ENCODE measurements around the gene CWC22.

CWC22 gene

GRCh38 chr2:179915395-179915992, 91.6 kb downstream of the CWC22 start:
- no peak overlapping the region for H3K4me3 ChIP-seq (ENCODE audit: low read depth, low read length)
- TF ChIP-seq, protein P1, sequence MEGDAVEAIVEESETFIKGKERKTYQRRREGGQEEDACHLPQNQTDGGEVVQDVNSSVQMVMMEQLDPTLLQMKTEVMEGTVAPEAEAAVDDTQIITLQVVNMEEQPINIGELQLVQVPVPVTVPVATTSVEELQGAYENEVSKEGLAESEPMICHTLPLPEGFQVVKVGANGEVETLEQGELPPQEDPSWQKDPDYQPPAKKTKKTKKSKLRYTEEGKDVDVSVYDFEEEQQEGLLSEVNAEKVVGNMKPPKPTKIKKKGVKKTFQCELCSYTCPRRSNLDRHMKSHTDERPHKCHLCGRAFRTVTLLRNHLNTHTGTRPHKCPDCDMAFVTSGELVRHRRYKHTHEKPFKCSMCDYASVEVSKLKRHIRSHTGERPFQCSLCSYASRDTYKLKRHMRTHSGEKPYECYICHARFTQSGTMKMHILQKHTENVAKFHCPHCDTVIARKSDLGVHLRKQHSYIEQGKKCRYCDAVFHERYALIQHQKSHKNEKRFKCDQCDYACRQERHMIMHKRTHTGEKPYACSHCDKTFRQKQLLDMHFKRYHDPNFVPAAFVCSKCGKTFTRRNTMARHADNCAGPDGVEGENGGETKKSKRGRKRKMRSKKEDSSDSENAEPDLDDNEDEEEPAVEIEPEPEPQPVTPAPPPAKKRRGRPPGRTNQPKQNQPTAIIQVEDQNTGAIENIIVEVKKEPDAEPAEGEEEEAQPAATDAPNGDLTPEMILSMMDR (IDR thresholded peaks at IDR 0.05; ENCODE audit: low read depth, low read length) = no peak

DNA sequence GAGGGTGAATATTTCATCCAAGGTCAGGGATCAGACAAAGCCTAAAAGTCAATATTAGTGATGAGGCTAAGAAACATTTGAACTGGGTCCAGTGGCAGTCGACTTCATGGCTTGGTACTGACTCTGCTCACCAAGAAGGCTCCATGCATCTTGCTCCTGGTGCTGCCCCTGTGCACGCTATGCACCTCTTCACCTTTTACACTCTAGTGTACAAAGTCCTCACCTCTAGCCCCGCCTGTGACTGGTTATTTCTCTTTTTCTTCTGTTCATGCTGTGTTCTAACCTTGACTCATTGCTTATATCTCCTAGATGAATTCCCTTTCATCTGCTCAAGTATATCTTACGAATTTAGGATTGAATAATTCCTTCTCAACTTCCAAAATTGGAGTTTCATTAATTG, 93.3 kb downstream of the CWC22 start:
- H3K4me3 ChIP-seq (ENCODE audit: low read depth, low read length) = no peak overlapping the region
- TF ChIP-seq, protein P1 (IDR thresholded peaks at IDR 0.05; ENCODE audit: low read depth, low read length) = no peak

DNA sequence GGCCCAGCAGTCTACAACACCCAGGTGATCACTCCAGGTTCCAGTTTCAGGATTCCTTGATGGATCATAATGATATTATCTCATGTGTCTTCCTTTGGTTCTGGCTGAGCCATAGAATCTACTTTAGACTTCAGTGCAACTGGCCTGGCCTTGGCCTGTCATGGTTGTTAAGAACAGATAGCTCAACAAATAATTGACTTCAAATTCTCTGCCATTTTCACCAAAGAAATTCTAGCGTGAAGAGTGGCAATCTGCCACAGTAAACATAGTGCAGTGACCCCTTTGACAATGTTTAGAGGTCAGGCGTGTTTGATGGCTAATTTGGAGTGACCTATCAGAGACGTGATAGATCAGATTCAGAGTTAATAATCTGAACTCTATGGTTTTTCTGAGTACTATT, 95.5 kb downstream of the CWC22 start:
- TF ChIP-seq, protein P1 (IDR thresholded peaks at IDR 0.05; ENCODE audit: low read depth, low read length) = no peak

DNA sequence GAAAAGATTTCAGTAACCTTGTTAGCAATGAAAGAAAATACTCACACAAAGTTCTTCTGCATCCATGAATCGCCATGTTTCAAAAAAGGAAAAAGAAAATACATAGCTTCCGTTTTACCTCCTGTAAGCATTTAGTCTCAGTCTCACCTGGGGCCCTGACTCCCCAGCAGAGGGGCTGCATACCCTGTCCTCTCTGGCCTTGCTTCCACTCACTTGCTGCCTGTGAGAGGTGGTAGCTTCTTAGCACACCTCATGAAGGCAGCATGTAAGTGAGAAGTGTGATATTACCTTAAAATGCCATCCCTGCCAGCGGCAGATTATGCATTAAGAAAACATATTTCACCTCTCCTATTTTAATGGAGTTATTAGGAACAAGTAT, 96.4 kb downstream of the CWC22 start:
- TF ChIP-seq, protein P1 (IDR thresholded peaks at IDR 0.05; ENCODE audit: low read depth, low read length) = no peak
- no peak overlapping the region for H3K4me3 ChIP-seq (ENCODE audit: low read depth, low read length)

More for the DNA sequence above, 95.5 kb downstream of the CWC22 start:
- no peak overlapping the region for H3K4me3 ChIP-seq (ENCODE audit: low read depth, low read length)

DNA sequence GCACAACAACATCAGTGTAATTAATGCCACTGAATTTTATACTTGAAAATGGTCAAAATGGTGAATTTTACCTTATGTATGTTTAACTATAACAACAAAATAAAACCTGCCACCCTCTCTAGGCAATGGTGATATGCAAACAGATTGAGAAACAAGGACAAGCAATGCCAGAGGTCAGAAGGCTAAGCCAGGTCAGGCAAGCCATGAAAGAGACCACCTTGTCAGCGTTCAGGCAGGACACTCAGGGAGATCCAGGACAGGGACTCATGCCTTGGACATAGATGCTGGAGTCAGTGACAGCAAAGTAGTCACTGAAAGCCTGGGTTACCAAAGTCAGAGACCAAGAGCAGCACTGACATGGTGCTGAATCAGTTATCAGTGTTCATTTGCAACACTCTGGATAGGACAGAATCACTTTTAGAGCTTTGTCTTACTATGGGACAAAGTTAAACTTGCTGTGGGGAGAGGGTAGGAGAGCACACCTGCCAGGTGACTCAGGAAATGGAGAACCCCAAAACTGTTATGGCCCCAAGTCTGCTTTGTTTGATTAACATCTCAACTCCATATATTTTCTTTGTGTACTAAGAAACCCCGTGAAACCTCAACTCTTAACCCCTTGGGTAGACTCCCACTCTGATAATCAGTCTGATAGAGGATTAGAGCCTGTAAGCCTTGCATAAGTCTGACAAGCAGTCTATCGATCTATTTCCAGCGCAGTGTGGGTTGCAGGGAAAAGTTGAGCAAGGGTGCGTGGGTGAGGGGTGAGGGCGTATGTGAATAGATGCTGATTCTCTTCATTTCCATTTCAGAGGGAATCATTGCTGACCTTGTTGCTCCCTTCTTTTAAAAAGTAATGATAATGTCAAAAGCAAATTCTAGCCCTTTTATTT, 97.0 kb downstream of the CWC22 start:
- TF ChIP-seq, protein P1 (IDR thresholded peaks at IDR 0.05; ENCODE audit: low read depth, low read length) = no peak
- no peak overlapping the region for H3K4me3 ChIP-seq (ENCODE audit: low read depth, low read length)

DNA sequence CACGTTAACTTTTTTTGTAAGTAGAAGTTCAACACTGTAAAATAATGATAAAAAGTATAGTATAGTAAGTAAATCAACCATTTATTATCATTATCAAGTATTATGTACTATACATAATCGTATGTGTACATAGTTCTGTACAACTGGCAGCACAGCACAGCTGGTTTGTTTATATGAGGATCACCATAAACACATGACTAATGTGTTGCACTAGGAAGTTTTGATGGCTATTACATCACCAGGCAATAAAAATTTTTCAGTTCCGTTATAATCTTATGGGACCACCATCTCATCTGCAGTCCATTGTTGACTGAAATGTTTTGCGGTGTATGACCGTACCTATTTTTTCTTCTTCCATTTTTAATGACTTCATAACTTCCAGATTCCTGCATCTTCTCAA, 106.4 kb downstream of the CWC22 start:
- TF ChIP-seq, protein P1 (IDR thresholded peaks at IDR 0.05; ENCODE audit: low read depth, low read length) = no peak
- no peak overlapping the region for H3K4me3 ChIP-seq (ENCODE audit: low read depth, low read length)

DNA sequence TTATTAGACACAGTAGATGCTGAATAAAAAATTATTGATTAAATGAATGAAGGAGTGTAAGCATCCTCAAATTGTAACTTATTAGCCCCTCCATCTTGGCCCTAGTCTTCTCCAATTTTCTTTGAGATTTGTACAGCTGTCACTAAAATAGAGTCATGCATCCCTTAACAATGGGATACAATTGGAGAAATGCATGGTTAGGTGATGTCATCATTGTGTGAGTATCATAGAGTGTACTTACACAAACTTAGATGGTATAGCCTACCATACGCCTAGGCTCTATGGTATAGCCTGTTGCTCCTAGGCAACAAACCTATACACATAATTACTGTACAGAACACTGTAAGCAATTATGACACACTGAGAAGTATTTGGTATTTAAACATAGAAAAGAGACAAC, 107.4 kb downstream of the CWC22 start:
- H3K4me3 ChIP-seq (ENCODE audit: low read depth, low read length) = no peak overlapping the region
- TF ChIP-seq, protein P1 (IDR thresholded peaks at IDR 0.05; ENCODE audit: low read depth, low read length) = no peak
